Superior temporal gyrus (tissue), 1 donor: ENCODE measurements around the gene CD3G.
A peak's percentile ranks its signal among the peaks of the same experiment; 100 is the strongest.

ENCODE experiments used
- DNase-seq: peaks from one replicate; pipeline ENCODE4 v3.0.0-alpha.2; 2016; ENCODE audit errors: extremely low spot score

CD3G gene

DNA sequence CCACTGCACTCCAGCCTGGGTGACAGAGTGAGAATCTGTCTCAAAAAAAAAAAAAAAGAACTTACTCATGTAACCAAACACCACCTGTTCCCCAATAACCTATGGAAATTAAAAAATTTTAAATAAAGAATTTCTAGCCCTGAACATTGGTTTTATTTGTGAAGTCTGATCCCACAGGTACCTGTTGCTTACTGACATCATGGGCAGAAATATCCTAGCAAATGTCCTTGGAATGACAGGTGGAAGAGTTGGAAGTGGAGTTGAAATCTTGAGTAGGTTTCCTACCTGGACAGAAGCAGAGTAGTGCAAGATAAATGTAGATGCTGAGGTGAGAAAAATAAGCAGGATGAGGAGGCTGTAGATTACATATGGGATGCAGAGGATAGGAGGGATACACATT, 18.9 kb upstream of the CD3G start:
- DNase-seq, result no peak

DNA sequence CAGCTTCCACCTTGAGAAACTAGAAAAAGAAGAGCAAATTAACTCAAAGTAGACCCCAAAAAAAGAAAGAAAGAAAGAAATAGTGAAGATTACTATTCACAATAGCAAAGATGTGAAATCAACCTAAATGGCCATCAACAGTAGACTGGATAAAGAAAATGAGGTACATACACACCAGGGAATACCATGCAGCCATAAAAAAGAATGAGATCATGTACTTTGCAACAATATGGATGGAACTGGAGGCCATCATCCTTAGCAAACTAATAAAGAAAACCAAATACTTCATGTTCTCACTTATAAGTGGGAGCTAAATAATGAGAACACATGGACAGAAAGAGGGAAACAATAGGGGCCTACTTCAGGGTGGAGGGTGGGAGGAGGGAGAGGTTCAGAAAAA, 15.4 kb upstream of the CD3G start:
- no peak for DNase-seq

DNA sequence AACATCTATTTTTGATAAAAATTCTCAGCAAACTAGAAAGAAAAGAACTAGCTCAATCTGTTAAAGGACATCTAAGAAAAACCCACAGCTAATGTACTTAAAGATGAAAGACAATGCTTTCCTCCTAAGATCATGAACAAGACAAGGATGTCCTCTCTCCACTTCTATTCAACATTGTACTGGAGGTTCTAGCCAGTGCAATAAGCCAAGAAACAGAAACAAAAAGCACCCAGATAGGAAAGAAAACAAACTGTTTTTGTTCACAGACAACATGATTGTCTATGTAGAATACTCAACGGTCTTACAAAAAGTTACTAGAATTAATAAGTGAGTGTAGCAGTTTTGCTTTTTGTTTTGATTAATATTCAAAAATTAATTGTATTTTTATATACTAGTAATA, 9.4 kb upstream of the CD3G start:
- DNase-seq, result no peak

DNA sequence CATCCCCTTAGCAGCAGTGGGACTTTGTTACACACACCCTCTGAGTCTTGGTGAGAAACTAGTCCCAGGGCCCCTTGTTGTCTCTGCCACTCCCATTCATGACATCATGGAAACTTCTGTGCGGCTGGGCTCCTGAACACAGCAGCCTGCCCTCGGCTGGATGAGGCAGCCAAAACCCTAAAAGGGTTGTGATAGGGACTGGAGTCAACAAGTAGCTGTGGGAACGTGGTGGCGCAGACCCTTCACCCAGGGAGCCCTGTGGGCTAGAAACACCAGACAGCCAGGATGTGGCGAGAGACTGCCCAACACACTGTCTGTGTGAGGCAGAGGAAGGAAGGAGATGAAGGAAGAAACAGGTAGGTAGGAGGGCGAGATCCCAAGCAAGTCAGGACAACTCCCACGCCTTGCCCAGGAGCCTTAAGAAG, 5.5 kb upstream of the CD3G start:
- DNase-seq, result no peak

DNA sequence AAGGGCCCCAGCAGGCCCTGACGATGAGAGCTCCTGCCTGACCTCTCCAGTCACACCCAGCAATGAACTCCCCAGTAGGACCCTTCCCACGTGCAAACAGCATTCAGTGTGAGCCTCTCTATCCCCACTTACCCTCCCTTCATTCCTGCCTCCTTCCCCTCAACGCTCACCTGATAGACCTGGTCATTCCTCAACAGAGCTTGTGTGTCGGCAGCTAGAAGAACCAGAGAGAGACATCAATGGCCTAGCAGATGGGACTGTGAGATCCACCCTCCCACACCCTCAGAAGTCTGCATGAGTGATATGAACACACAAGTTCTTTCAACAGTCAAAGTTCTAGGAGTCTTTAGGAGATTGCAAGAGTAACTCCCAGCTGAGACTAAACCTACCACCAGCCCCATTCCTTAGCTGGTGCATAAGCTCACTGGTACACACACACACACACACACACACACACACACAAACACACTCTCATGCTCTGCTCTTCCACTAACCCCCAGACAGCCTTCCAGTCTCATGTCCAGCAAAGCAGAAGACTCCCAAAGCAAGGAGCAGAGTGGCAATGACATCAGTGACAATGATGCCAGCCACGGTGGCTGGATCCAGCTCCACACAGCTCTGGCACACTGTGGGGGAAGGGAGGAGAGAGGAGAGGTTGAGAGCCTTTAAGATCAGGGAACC, 4.7 kb upstream of the CD3G start:
- DNase-seq, result no peak

DNA sequence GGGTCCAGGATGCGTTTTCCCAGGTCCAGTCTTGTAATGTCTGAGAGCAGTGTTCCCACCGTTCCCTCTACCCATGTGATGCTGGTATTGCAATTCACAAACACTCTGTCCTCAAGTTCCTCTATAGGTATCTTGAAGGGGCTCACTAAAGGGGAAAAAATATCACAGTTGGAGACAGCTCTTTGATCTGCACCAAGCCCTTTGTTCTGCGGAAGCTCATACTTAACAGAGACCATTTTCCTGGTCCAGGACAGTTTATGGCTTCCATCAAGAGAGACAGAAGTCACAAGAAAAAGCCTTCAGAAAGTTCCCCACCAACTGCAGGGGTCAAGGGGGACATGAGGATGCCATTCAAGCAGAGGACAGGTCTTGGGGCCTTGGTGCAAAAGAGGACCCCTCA, 3.7 kb upstream of the CD3G start:
- no peak for DNase-seq

DNA sequence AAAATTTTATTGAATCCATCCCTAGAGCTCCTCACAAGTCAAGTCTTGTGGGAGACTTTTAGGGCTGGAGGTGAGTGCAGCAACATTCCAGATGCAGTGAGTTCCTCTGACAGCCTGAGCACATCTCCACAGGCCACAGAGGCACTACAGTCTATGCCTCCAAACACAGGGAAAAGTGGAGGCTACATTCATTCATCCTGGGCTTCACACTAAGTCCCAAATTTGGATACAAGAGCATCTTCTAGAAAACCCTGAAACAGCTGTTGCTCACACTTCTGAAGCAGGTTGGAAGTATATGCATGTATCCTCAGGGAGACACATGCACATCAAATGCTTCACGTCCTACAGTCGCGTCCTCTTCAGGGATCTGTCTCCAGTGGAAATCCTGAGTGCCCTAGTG, 2.9 kb upstream of the CD3G start:
- no peak for DNase-seq

DNA sequence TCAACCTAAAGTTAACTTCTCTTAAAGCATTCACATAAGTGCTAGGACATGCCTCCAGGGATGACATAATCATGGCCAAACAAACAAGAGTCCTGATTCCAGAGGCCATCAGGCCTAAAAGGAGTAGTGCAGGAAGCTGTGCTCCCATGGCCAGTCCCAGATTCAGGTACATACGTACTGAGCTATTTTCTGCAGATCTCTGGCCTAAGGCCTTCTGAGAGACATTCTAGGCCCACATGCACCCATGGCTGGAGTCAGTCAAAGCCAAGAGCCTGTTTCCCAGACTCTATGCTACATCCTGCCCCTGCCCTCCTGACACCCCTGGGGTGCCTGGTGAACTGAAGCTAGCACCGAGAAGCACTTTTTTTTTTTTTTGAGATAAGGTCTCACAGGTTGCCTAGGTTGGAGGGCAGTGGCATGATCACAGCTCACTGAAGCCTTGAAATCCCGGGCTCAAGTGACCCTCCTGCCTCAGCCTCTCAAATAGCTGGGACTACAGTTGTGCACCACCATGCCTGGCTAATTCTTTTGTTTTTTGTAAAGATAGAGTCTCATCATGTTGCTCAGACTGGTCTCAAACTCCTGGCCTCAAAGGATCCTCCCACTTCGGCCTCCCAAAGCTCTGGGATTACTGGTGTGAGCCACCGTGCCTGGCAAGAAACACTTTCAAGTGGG, 2.2 kb upstream of the CD3G start:
- DNase-seq, result no peak

DNA sequence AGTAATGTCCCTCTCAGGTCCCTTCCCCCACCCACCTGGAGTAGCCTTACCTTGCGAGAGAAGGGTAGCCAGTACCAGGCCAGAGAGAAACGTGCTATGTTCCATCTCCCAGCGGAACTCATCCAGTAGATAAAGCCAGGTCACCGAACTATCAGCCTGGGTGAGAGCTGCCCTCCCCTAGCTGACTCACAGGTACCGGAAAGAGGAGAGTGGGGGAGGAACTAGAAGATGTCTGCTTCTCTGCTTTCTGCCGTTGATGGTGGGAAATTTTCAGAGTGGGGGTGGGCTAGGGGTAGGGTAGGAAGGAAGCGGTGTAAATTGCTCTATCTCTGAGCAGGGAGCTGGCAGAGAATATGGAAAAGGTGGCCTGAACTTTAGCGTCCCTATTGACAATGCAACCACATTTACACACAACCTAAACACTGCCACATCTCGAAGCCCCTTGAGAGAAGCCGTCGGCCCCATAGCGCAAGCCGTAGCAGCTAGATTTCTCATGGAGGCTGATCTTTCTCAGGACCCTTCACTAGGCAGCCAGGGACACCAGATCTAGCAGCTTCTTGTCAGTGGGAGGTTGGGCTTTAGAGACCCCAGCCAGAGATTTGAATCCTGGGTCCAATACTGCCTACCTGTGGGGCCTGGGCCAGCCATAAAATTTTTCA, 1.5 kb upstream of the CD3G start, which contains the start of gene CD3D:
CD3D (minus strand) TSS at position 203 of the 659 bp plus-strand sequence; CDS start at position 105, 98 bp downstream.
- no peak for DNase-seq

DNA sequence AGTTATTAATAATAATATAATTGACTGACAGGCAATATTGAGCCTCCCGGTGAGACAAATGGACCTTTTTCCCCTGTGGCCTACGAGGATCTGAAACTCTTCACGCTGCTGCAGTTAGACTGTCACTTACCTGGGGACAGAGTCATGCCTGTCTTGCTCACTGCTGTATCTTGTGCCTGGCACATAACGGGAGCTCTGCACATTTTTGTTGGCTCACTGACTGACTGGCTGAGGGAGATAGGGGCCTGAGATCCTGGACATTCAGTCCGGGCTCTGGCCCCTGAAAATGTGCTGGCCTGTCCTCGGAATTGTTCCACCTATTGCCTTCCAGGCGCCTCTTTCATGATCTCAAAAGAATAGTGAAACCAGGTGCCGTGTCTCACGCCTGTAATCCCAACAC, 896 bp upstream of the CD3G start:
- no peak for DNase-seq

DNA sequence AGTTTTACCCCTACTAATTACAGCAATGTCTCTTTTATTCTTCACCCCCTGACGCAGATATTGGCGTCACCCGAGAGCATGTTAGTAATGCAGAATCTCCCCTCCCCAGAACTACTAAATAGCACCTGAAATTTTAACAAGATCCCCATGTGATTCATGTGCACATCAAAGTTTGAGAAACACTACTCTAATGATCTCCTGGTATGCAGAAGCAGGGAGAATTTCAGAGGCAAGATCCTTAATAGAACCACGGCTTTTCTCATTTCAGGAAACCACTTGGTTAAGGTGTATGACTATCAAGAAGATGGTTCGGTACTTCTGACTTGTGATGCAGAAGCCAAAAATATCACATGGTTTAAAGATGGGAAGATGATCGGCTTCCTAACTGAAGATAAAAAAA, 5.3 kb downstream of the CD3G start:
- DNase-seq, result no peak

DNA sequence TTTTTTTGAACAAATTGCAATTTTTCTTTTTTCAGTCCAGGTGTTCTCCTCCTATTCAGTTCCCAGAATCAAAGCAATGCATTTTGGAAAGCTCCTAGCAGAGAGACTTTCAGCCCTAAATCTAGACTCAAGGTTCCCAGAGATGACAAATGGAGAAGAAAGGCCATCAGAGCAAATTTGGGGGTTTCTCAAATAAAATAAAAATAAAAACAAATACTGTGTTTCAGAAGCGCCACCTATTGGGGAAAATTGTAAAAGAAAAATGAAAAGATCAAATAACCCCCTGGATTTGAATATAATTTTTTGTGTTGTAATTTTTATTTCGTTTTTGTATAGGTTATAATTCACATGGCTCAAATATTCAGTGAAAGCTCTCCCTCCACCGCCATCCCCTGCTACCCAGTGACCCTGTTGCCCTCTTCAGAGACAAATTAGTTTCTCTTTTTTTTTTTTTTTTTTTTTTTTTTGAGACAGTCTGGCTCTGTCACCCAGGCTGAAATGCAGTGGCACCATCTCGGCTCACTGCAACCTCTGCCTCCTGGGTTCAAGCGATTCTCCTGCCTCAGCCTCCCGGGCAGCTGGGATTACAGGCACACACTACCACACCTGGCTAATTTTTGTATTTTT, 9.1 kb downstream of the CD3G start:
- DNase-seq, result peak; percentile 76

DNA sequence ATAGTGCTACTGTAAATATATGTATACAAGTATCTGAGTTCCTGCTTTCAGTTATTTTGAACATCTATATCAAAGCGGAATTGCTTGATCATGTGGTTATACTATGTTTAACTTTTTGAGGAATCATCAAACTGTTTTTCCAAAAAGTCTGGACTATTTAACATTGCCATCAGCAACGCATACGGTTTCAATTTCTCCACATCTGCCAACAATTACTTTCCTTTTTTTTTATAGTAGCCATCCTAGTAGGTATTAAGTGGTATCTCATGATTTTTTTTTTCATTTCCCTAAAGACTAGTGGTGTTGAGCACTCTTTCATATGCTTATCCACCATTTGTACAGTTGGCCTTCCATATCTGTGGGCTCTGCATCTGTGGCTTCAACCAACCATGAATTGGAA, 13.9 kb downstream of the CD3G start:
- no peak for DNase-seq

DNA sequence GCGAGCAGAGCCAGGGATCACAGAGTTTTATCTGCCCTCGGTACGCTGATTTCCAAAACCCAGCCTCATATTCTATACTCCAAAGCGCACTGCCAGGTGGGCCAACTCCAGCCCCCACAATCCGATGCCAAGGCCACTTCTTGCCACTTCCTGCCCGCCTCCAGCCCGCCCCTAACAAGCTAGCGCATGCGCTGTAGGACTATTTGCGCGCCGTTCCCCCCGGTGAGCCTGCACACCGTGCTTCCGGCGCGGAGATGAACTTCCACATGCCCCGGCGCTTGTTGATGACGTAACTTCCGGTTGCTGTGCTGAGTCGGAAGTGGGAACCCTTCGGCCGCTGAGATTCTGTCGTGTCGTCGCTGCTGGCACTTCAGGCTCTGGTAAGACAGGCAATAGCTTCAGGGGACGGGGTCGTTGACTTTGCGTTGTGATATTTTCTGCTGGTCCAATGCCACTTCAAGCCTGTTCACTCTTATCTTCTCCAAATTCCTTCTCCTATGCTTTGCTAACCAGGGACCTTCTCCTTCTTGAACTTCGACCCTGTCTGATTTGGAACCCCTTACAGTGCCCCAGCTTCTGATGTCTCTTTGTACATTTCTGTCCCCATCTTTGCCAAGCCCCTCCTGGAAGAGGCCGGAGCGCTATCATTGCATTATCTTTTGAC, 15.3 kb downstream of the CD3G start, which contains the start of gene UBE4A:
UBE4A (plus strand) TSS at position 306 of the 664 bp plus-strand sequence. CDS start 5,481 bp downstream, outside the sequence.
- DNase-seq, result peak; percentile 99

DNA sequence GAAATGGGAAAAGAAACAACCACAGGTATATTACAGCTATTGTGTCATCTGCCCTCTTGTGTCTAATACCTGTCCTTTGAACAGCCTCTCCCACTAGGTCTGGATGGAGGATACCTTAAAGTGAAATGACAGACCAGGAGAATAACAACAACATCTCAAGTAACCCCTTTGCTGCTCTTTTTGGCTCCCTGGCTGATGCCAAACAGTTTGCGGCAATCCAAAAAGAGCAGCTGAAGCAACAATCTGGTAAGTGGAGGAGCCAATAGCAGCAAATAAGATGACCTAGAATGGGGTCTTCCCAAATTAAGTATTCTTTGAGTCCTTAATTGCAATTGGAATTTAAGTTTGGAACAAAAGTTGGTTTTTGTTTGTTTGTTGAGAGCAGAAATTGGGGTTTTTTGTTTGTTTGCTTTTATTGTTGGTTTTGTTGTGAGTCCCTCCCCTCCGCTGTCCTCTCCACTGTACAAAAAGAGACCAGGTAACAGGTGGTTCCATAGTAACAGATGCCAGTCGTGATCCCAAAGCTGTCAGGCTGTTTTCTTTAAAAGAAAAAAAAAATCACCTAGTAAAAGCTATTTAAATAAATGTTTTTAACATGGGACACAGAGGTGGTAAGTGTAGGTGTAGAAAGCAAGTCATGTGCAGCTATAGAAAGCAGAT, 20.9 kb downstream of the CD3G start:
- no peak for DNase-seq

DNA sequence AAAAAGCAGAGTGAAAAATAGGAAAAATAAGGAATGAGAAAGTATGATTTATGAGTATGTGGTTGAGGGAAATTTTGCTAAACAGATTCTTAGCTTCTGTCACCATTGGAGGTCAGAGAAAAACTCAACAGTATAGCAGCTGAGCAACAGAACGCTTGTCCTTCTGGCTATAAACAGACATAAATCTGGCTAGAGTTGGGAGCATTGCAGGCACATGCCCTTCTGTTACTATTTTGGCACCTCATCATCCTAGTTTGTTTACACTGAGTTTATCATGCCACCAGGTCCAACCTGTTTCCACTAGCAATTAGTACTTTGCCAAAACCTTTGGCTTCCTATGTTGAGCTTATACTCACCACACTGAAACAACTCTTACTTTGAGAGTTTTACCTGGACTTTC, 22.1 kb downstream of the CD3G start:
- no peak for DNase-seq

DNA sequence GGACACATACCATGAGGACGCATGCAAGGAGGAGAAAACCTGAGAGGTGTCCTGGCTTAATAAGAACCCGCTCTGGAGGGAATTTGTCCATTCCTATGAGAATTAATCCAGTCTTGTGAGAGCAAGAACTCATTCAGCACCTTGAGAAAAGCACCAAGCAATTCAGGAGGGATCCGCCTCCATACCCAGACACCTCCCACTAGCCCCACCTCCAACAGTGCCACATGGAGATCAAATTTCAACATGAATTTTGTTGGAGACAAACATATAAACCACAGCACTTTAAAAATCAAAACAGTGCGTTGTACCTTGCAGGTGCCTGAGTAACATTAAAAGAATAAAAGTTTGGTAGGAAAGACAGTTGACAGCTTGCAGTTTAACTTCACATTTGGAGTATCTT, 26.6 kb downstream of the CD3G start:
- DNase-seq, result no peak

DNA sequence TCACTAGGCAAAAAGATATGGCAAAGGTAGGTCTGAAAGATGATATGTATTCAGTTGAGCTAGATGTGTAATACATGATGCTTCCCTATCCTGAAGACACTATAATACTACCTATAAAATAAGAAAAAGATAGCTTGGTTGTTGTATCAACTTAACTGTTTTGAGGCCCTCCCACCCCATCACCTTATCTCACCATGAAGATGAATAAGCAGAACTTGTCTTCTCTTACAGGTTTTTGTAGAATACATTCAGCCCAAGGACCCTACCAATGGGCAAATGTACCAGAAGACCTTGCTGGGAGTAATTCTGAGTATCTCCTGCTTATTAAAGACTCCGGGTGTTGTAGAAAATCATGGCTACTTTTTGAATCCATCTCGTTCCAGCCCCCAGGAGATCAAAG, 29.1 kb downstream of the CD3G start:
- no peak for DNase-seq

DNA sequence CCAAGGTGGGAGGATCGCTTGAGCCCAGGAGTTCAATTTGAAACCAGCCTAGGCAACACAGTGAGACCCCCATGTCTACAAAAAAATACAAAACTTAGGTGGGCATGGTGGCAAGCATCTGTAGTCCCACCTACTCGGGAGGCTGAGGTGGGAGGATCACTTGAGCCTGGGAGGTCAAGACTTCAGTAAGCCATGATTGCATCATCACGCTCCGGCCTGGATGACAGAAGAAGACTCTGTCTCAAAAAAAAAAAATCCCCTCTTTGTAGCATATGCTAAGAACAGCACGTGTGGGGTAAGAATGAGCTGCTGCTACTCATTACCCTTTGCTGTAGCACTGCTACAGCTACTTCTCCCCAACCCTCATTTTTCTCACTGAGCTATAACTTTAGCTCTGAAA, 29.7 kb downstream of the CD3G start:
- no peak for DNase-seq

DNA sequence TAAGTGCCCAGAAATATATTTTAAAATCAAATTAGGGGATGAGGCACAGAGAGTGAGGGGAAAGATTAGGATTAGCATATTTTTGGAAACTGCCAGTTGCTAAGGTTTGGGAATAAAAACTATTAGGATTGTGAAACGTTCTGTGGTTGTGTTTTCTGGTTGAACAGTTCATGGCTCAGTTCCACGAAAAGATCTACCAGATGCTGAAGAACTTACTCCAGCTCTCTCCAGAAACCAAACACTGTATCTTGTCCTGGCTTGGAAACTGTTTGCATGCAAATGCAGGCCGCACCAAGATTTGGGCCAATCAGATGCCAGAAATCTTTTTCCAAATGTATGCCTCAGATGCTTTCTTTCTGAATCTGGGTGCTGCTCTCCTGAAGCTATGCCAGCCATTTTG, 30.6 kb downstream of the CD3G start:
- DNase-seq, result no peak

DNA sequence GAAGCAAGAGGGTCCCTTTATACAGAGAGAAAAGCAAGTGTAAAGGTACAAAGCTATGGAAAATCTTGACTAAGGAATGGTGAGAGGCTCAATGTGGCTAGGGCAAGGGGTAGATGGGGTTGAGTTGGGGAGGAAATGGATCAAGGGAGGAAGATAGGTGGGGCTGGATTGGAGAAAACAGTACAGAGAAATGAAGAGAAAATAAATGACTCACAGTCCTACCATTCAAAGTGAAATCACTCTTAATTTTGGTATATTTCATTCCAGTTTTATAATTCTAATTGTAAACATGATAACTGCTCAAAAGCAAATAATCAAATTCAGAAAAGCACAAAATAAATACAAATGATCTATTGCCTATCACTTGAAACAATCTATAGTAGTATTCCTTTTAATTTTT, 31.8 kb downstream of the CD3G start:
- DNase-seq, result no peak
